ENCODE results near the gene ADAM10. TPM values are rescaled to one million over a fixed set of nuclear protein-coding genes. Genes with fewer than 3 reads are reported as not detected.
A peak's percentile ranks its signal among the peaks of the same experiment; 100 is the strongest.

ADAM10 gene
- polyA plus RNA-seq, 3 donors, result 66.0 to 269 (median 149) TPM

DNA sequence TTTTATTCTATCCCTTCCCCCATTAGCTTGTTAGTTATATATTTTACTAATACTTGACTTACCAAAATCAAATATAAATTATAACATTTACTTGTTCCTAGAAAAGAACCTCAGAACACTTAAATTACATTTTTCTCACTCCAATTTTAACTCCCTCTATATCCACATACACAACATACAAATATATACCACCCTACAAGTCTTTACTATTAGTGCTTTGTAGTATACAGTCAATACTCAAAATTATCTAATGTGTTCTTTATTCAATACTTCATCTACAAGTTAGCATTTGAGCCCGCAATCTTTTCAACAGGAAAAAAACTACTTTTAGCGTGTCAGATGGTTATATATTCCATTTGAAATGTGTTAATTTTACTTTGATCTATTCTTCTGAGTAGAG lies 100.3 kb downstream of the ADAM10 start:
- no peaks in the 10 kb centered on the region for H3K27me3 ChIP-seq (ENCODE audit: control insufficient read depth in 2 of 2, insufficient read depth in 2 of 2, low read length in 2 of 2)
- no peaks in the 10 kb centered on the region for H3K4me1 ChIP-seq (ENCODE audit: control insufficient read depth in 1 of 2, insufficient read depth in 2 of 2, low read length in 2 of 2)
- H2AFZ ChIP-seq (ENCODE audit: insufficient read depth, low read depth, low read length, poor library complexity, severe bottlenecking), result no peak overlapping the region
- H3K79me2 ChIP-seq (ENCODE audit: insufficient read depth, low read length), result no peaks in the 10 kb centered on the region
- Mint-ChIP-seq H3K27me3 (ENCODE audit: low read depth in 3 of 3) (peaks cover 0 to 1% (median under 1%) of the 10 kb centered on the region in 3 donors), H3K9me3 (peaks cover 0 to 2% (median 0%) of the 10 kb centered on the region in 7 donors), H3K36me3 (peaks cover 33 to 61% of the 10 kb centered on the region in 2 donors), H3K27ac (no peak overlapping the region), H3K4me1 (no peaks in the 10 kb centered on the region), H3K4me3 (no peak overlapping the region)
- WGBS (ENCODE audit: insufficient coverage), result no CpG with 5 or more reads among the region's 2 CpGs
- H3K9ac ChIP-seq (ENCODE audit: insufficient read depth, low read length, poor library complexity, severe bottlenecking), result no peak overlapping the region
- H3K36me3 ChIP-seq (replicated peaks in 1 of 2; ENCODE audit: control insufficient read depth in 1 of 2, insufficient read depth in 2 of 2, low read length in 2 of 2), result peaks cover 13 to 53% of the 10 kb centered on the region in 2 donors
- intact Hi-C loops (cut with micrococcal nuclease), result no loop called here
- peaks cover 5% of the 10 kb centered on the region for H4K20me1 ChIP-seq (ENCODE audit: insufficient read depth, low read length)
- no peaks in the 10 kb centered on the region for H3K9me3 ChIP-seq (replicated peaks in 1 of 2; ENCODE audit: control insufficient read depth in 1 of 2, insufficient read depth in 1 of 2, low read length in 2 of 2)
- H3K4me3 ChIP-seq (replicated peaks in 1 of 3; ENCODE audit: low read depth in 2 of 3, low read length in 3 of 3), result no peak overlapping the region
- no peak overlapping the region for H3K4me2 ChIP-seq (replicated peaks; ENCODE audit: extremely low read depth, low read length, poor library complexity, severe bottlenecking)
- no peak for DNase-seq
- no peak overlapping the region for H3K27ac ChIP-seq (ENCODE audit: low read depth in 1 of 2, low read length in 2 of 2)
- TF ChIP-seq, protein P1, sequence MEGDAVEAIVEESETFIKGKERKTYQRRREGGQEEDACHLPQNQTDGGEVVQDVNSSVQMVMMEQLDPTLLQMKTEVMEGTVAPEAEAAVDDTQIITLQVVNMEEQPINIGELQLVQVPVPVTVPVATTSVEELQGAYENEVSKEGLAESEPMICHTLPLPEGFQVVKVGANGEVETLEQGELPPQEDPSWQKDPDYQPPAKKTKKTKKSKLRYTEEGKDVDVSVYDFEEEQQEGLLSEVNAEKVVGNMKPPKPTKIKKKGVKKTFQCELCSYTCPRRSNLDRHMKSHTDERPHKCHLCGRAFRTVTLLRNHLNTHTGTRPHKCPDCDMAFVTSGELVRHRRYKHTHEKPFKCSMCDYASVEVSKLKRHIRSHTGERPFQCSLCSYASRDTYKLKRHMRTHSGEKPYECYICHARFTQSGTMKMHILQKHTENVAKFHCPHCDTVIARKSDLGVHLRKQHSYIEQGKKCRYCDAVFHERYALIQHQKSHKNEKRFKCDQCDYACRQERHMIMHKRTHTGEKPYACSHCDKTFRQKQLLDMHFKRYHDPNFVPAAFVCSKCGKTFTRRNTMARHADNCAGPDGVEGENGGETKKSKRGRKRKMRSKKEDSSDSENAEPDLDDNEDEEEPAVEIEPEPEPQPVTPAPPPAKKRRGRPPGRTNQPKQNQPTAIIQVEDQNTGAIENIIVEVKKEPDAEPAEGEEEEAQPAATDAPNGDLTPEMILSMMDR (IDR thresholded peaks at IDR 0.05), result no peak

DNA sequence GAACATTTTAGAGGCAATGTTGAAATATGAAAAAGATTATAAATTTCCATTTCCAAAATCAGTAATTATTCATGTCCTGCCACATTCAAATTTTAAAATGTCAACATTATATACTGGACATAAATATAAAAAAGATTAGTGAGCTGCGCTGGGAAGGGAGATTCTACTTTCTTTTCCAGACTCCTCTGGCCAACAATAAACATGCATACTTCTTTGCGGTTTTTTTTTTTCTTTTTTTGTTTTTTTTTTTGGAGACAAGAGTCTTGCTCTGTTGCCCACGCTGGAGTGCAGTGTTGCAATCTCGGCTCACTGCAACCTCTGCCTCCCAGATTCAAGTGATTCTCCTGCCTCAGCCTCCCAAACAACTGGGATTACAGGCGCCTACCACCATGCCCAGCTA lies 105.5 kb downstream of the ADAM10 start:
- intact Hi-C loops (cut with micrococcal nuclease), result no loop called here
- peaks cover 46 to 72% of the 10 kb centered on the region in 2 donors for H3K36me3 Mint-ChIP-seq
- TF ChIP-seq, protein P1 (IDR thresholded peaks at IDR 0.05), result no peak
- Histone ChIP-seq H3K4me2 (replicated peaks; ENCODE audit: extremely low read depth, low read length, poor library complexity, severe bottlenecking) (no peak overlapping the region), H3K27me3 (ENCODE audit: control insufficient read depth in 2 of 2, insufficient read depth in 2 of 2, low read length in 2 of 2) (no peaks in the 10 kb centered on the region), H3K4me1 (ENCODE audit: control insufficient read depth in 1 of 2, insufficient read depth in 2 of 2, low read length in 2 of 2) (no peaks in the 10 kb centered on the region), H3K4me3 (replicated peaks in 1 of 3; ENCODE audit: low read depth in 2 of 3, low read length in 3 of 3) (no peak overlapping the region), H3K79me2 (ENCODE audit: insufficient read depth, low read length) (no peaks in the 10 kb centered on the region), H3K27ac (ENCODE audit: low read depth in 1 of 2, low read length in 2 of 2) (no peak overlapping the region), H2AFZ (ENCODE audit: insufficient read depth, low read depth, low read length, poor library complexity, severe bottlenecking) (no peak overlapping the region), H3K9ac (ENCODE audit: insufficient read depth, low read length, poor library complexity, severe bottlenecking) (no peak overlapping the region), H3K36me3 (replicated peaks in 1 of 2; ENCODE audit: control insufficient read depth in 1 of 2, insufficient read depth in 2 of 2, low read length in 2 of 2) (peaks cover 39 to 79% of the 10 kb centered on the region in 2 donors), H4K20me1 (ENCODE audit: insufficient read depth, low read length) (peaks cover 5% of the 10 kb centered on the region), H3K9me3 (replicated peaks in 1 of 2; ENCODE audit: control insufficient read depth in 1 of 2, insufficient read depth in 1 of 2, low read length in 2 of 2) (no peaks in the 10 kb centered on the region)
- peaks cover 0 to 1% (median 0%) of the 10 kb centered on the region in 3 donors for H3K27me3 Mint-ChIP-seq (ENCODE audit: low read depth in 3 of 3)
- DNase-seq, result no peak
- no peaks in the 10 kb centered on the region for H3K9me3 Mint-ChIP-seq
- 100% methylated on average over 1 of the region's 5 CpGs for WGBS (ENCODE audit: insufficient coverage)
- H3K4me1 Mint-ChIP-seq, result no peaks in the 10 kb centered on the region
- peak overlapping the region in 1 of 7 donors; percentile 55 for H3K27ac Mint-ChIP-seq
- H3K4me3 Mint-ChIP-seq, result no peak overlapping the region
